Hepatocyte (in vitro differentiated cells): ENCODE results near the gene GSN. TPM values are rescaled to one million over a fixed set of nuclear protein-coding genes. Genes with fewer than 3 reads are reported as not detected.

Experiments
- DNase-seq: peaks from one replicate; pipeline ENCODE4 v3.0.0-alpha.2; 2016; ENCODE audit warnings: low spot score
- H2AFZ ChIP-seq: fragments of 200-600 bp; sonication (generic); 2 replicates; pipeline ENCODE4 v1.6.0; 2016; ENCODE audit warnings: antibody characterized with exemption, mild to moderate bottlenecking
- H3K27ac ChIP-seq: fragments of 200-600 bp; sonication (generic); 2 replicates; pipeline ENCODE4 v1.5.1; 2016; ENCODE audit warnings: mild to moderate bottlenecking
- H3K27me3 ChIP-seq: fragments of 200-600 bp; sonication (generic); 2 replicates; pipeline ENCODE4 v1.6.1; 2016
- H3K36me3 ChIP-seq: fragments of 200-600 bp; sonication (generic); replicated peaks from 2 replicates; pipeline ENCODE4 v1.5.1; 2016; ENCODE audit warnings: low read depth; ENCODE audit not compliant: insufficient read depth
- H3K4me1 ChIP-seq: fragments of 200-600 bp; sonication (generic); 2 replicates; pipeline ENCODE4 v1.5.1; 2016; ENCODE audit warnings: mild to moderate bottlenecking, moderate library complexity; ENCODE audit not compliant: insufficient read depth
- H3K4me2 ChIP-seq: fragments of 200-600 bp; sonication (generic); 2 replicates; pipeline ENCODE4 v1.6.0; 2016
- H3K4me3 ChIP-seq: fragments of 200-600 bp; sonication (generic); 2 replicates; pipeline ENCODE4 v1.5.1; 2016; ENCODE audit warnings: mild to moderate bottlenecking
- H3K79me2 ChIP-seq: fragments of 200-600 bp; sonication (generic); 2 replicates; pipeline ENCODE4 v1.6.0; 2017; ENCODE audit warnings: mild to moderate bottlenecking
- H3K9me2 ChIP-seq: fragments of 200-600 bp; sonication (generic); replicated peaks from 2 replicates; pipeline ENCODE4 v1.6.0; 2017; ENCODE audit warnings: mild to moderate bottlenecking; ENCODE audit not compliant: insufficient read depth
- H3K9me3 ChIP-seq: fragments of 200-600 bp; sonication (generic); 2 replicates; pipeline ENCODE4 v1.5.1; 2016; ENCODE audit warnings: low read depth, mild to moderate bottlenecking
- H4K20me1 ChIP-seq: fragments of 200-600 bp; sonication (generic); 2 replicates; pipeline ENCODE4 v1.6.0; 2016; ENCODE audit warnings: mild to moderate bottlenecking; ENCODE audit not compliant: insufficient read depth, poor library complexity, severe bottlenecking
- CTCF ChIP-seq: fragments of 200-600 bp; sonication (generic); IDR thresholded peaks from 2 replicates; pipeline ENCODE4 v1.5.1; 2016; ENCODE audit warnings: antibody characterized with exemption, mild to moderate bottlenecking; ENCODE audit not compliant: poor library complexity
- EZH2 ChIP-seq: fragments of 200-600 bp; sonication (generic); IDR thresholded peaks from 2 replicates; pipeline ENCODE4 v1.6.1; 2016; ENCODE audit warnings: antibody characterized with exemption, mild to moderate bottlenecking, borderline replicate concordance
- EZH2phosphoT487 ChIP-seq: fragments of 200-600 bp; sonication (generic); IDR thresholded peaks from one replicate; pipeline ENCODE4 v1.6.1; 2018; ENCODE audit warnings: antibody characterized with exemption, mild to moderate bottlenecking, low read depth, moderate library complexity; ENCODE audit not compliant: unreplicated experiment, severe bottlenecking
- WGBS: methylation state at CpG from one replicate; pipeline ENCODE4 v1.1.6; 2016; ENCODE audit warnings: low lambda C conversion rate; ENCODE audit errors: missing lambda C conversion rate; 5-methylcytosine and 5-hydroxymethylcytosine counted together
- polyA plus RNA-seq: library from polyadenylated mRNA; unstranded; fragments of >200 nt; fragmentation: Nextera tagmentation; extraction: Ambion mirVana; gene quantifications from 2 replicates; pipeline ENCODE4 v1.2.1, GENCODE V29; 2016
- total RNA-seq: library from RNA; depleted of rRNA; stranded (reverse); fragments of >200 nt; gene quantifications from 2 replicates; pipeline ENCODE4 v1.2.3, GENCODE V29; 2014

Gene GSN
- total and polyA plus RNA-seq, 2 experiments from 2014 or later = 396 to 404 TPM

GRCh38 chr9:121368745-121369144, 100.8 kb downstream of the GSN start:
- H3K9me2 ChIP-seq = no peaks in the 10 kb centered on the region
- WGBS = 70% methylated on average over 8 of the region's 8 CpGs
- no peaks in the 10 kb centered on the region for H3K9me3 ChIP-seq
- no peak for DNase-seq
- H3K4me2 ChIP-seq = peak overlapping the region; percentile 78
- TF ChIP-seq CTCF (no peak), EZH2phosphoT487 (no peak), EZH2 (no peak)
- H3K27ac ChIP-seq = peak overlapping the region; percentile 85
- H4K20me1 ChIP-seq = no peaks in the 10 kb centered on the region
- peaks cover 48% of the 10 kb centered on the region for H3K79me2 ChIP-seq
- H3K27me3 ChIP-seq = no peaks in the 10 kb centered on the region
- peak overlapping the region; percentile 39 for H3K4me3 ChIP-seq
- no peak overlapping the region for H2AFZ ChIP-seq
- peaks cover 54% of the 10 kb centered on the region for H3K4me1 ChIP-seq
- no peaks in the 10 kb centered on the region for H3K36me3 ChIP-seq

- Histone ChIP-seq H3K9me3 (no peaks in the 10 kb centered on the region), H3K79me2 (peaks cover 41% of the 10 kb centered on the region), H3K27ac (peak within 1 kb of the TSS; percentile 85), H4K20me1 (no peaks in the 10 kb centered on the region), H3K4me3 (peak within 1 kb of the TSS; percentile 39), H2AFZ (peak within 1 kb of the TSS; percentile 31), H3K27me3 (no peaks in the 10 kb centered on the region), H3K4me2 (peak within 1 kb of the TSS; percentile 78), H3K36me3 (no peaks in the 10 kb centered on the region), H3K9me2 (no peaks in the 10 kb centered on the region), H3K4me1 (peaks cover 50% of the 10 kb centered on the region)
- WGBS = 1% methylated on average over 37 of the region's 52 CpGs
- TF ChIP-seq EZH2 (no peak), EZH2phosphoT487 (no peak), CTCF (no peak)
- DNase-seq = peak; percentile 83
These were observed 101.8 kb downstream of the GSN start, which contains the start of gene STOM for GRCh38 chr9:121369595-121370265. Gene STOM (minus strand): TSS chr9:121370250. CDS start chr9:121370187, 63 bp downstream.

- Histone ChIP-seq H3K4me1 (peaks cover 47% of the 10 kb centered on the region), H3K4me3 (no peak overlapping the region), H3K36me3 (no peaks in the 10 kb centered on the region), H4K20me1 (no peaks in the 10 kb centered on the region), H3K9me2 (no peaks in the 10 kb centered on the region), H3K4me2 (no peak overlapping the region), H3K27me3 (no peaks in the 10 kb centered on the region), H3K9me3 (no peaks in the 10 kb centered on the region), H2AFZ (no peak overlapping the region), H3K27ac (peak overlapping the region; percentile 82), H3K79me2 (peaks cover 22% of the 10 kb centered on the region)
- no peak for TF ChIP-seq CTCF
- no peak for TF ChIP-seq EZH2
- no peak for TF ChIP-seq EZH2phosphoT487
- 71% methylated on average over 4 of the region's 4 CpGs for WGBS
- DNase-seq = no peak
These were observed 103.6 kb downstream of the GSN start for GRCh38 chr9:121371495-121372061.
